ENCODE results near the gene ARHGAP21.

DNA sequence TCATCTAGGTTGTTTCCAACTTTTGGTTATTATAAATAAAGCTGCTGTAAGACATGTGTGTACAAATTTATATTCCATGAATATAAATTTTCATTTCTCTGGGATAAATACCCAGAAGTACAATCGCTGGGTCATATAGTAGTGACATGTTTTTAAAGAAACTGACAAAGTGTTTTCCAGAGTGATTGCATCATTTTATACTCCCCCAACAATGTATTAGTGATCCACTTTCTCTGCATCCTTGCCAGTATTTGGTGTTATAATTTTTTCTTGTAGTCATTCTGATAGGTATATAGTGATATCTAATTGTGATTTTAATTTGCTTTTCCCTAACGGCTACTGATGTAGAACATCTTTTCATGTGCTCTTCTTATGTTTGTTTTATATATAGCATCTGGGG lies 27.0 kb upstream of the ARHGAP21 start:
- TF ChIP-seq ZNF114 (CRISPR knock-in tag; IDR thresholded peaks at IDR 0.05) (no peak), NANOG (IDR thresholded peaks at IDR 0.05; ENCODE audit: borderline replicate concordance) (no peak), EZH2 (IDR thresholded peaks at IDR 0.05; ENCODE audit: low read depth, unreplicated experiment) (no peak), POLR2AphosphoS5 (IDR thresholded peaks at IDR 0.05; ENCODE audit: low read depth) (no peak)
- TF ChIP-seq, protein P1, sequence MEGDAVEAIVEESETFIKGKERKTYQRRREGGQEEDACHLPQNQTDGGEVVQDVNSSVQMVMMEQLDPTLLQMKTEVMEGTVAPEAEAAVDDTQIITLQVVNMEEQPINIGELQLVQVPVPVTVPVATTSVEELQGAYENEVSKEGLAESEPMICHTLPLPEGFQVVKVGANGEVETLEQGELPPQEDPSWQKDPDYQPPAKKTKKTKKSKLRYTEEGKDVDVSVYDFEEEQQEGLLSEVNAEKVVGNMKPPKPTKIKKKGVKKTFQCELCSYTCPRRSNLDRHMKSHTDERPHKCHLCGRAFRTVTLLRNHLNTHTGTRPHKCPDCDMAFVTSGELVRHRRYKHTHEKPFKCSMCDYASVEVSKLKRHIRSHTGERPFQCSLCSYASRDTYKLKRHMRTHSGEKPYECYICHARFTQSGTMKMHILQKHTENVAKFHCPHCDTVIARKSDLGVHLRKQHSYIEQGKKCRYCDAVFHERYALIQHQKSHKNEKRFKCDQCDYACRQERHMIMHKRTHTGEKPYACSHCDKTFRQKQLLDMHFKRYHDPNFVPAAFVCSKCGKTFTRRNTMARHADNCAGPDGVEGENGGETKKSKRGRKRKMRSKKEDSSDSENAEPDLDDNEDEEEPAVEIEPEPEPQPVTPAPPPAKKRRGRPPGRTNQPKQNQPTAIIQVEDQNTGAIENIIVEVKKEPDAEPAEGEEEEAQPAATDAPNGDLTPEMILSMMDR (conservative IDR thresholded peaks at IDR 0.05; ENCODE audit: low read depth in 2 of 2): no peak

All from GM23338 (cell line).